Neuronal stem cell (in vitro differentiated cells): Measurements from ENCODE around the gene USP20.

Experiments used
- DNase-seq: peaks from one replicate; pipeline ENCODE4 v3.0.0-alpha.2; 2013; ENCODE audit warnings: low spot score
- H2AFZ ChIP-seq: one replicate; pipeline ENCODE4 v1.6.1; 2013; ENCODE audit warnings: mild to moderate bottlenecking, low read length, inconsistent platforms
- H2AK5ac ChIP-seq: 2 replicates; pipeline ENCODE4 v1.6.1; 2013; ENCODE audit warnings: low read depth, mild to moderate bottlenecking, inconsistent platforms, low read length, moderate library complexity, mixed read lengths
- H2BK120ac ChIP-seq: 2 replicates; pipeline ENCODE4 v1.6.1; 2013; ENCODE audit warnings: low read depth, mild to moderate bottlenecking, inconsistent platforms, low read length, moderate library complexity, mixed read lengths
- H2BK12ac ChIP-seq: one replicate; pipeline ENCODE4 v1.6.1; 2013; ENCODE audit warnings: low read length, inconsistent platforms
- H2BK15ac ChIP-seq: 2 replicates; pipeline ENCODE4 v1.6.1; 2013; ENCODE audit warnings: mild to moderate bottlenecking, low read length, inconsistent platforms, mixed read lengths
- H2BK5ac ChIP-seq: one replicate; pipeline ENCODE4 v1.6.1; 2013; ENCODE audit warnings: inconsistent platforms, mild to moderate bottlenecking, low read length, moderate library complexity
- H3K14ac ChIP-seq: one replicate; pipeline ENCODE4 v1.6.1; 2013; ENCODE audit warnings: low read length, inconsistent platforms
- H3K18ac ChIP-seq: 2 replicates; pipeline ENCODE4 v1.6.1; 2013; ENCODE audit warnings: low read length, inconsistent platforms
- H3K23ac ChIP-seq: 2 replicates; pipeline ENCODE4 v1.6.1; 2013; ENCODE audit warnings: low read depth, mild to moderate bottlenecking, mixed read lengths, low read length, inconsistent platforms; ENCODE audit not compliant: poor library complexity
- H3K27ac ChIP-seq: replicated peaks from 3 replicates; pipeline ENCODE4 v1.5.1; 2013; ENCODE audit warnings: low read length, inconsistent platforms
- H3K27me3 ChIP-seq, 3 experiments: 2 replicates each; pipeline ENCODE4 v1.6.1; 2013; ENCODE audit warnings: low read length in 3 of 3, mild to moderate bottlenecking in 2 of 3, inconsistent platforms in 1 of 3, low read depth in 1 of 3, mixed read lengths in 1 of 3, moderate library complexity in 1 of 3; ENCODE audit not compliant: control insufficient read depth in 3 of 3, insufficient read depth in 3 of 3
- H3K36me3 ChIP-seq, 2 donors: replicated peaks in 1 of 2; 2 replicates each; pipeline ENCODE4 v1.6.1; 2013; ENCODE audit warnings: low read length in 2 of 2; ENCODE audit not compliant: control insufficient read depth in 2 of 2, insufficient read depth in 2 of 2
- H3K4ac ChIP-seq: 2 replicates; pipeline ENCODE4 v1.6.1; 2013; ENCODE audit warnings: inconsistent platforms, mild to moderate bottlenecking, low read length, moderate library complexity
- H3K4me1 ChIP-seq, 2 donors: 1 replicate in 1 of 2; 2 replicates in 1 of 2; pipeline ENCODE4 v1.6.1; 2013; ENCODE audit warnings: low read length in 2 of 2, low read depth in 1 of 2; ENCODE audit not compliant: control insufficient read depth in 2 of 2, insufficient read depth in 1 of 2
- H3K4me2 ChIP-seq: one replicate; pipeline ENCODE4 v1.6.1; 2013; ENCODE audit warnings: mild to moderate bottlenecking, low read length, inconsistent platforms; ENCODE audit not compliant: insufficient read depth, poor library complexity, severe bottlenecking
- H3K4me3 ChIP-seq, 2 donors: 2 replicates each; pipeline ENCODE4 v1.5.1; 2013; ENCODE audit warnings: low read length in 2 of 2, mild to moderate bottlenecking in 2 of 2, inconsistent platforms in 1 of 2, moderate library complexity in 1 of 2
- H3K79me1 ChIP-seq: one replicate; pipeline ENCODE4 v1.6.1; 2013; ENCODE audit warnings: low read depth, mild to moderate bottlenecking, inconsistent platforms, low read length, moderate library complexity
- H3K9ac ChIP-seq: one replicate; pipeline ENCODE4 v1.6.1; 2013; ENCODE audit warnings: mild to moderate bottlenecking, low read depth, low read length, inconsistent platforms; ENCODE audit not compliant: poor library complexity
- H3K9me3 ChIP-seq, 2 donors: replicated peaks in 1 of 2; 2 replicates each; pipeline versions ENCODE3 to v1.6.1; 2013; ENCODE audit warnings: low read length in 2 of 2, mild to moderate bottlenecking in 2 of 2, inconsistent platforms in 1 of 2, low read depth in 1 of 2, mixed read lengths in 1 of 2, moderate library complexity in 1 of 2; ENCODE audit not compliant: control insufficient read depth in 2 of 2, insufficient read depth in 1 of 2
- H4K8ac ChIP-seq: one replicate; pipeline ENCODE4 v1.6.1; 2013; ENCODE audit warnings: low read depth, mild to moderate bottlenecking, inconsistent platforms, low read length, moderate library complexity
- H4K91ac ChIP-seq: one replicate; pipeline ENCODE4 v1.6.1; 2013; ENCODE audit warnings: low read length, low read depth, mild to moderate bottlenecking, inconsistent platforms; ENCODE audit not compliant: poor library complexity
- WGBS, 2 donors: extraction: QIAGEN DNeasy Blood & Tissue Kit; methylation state at CpG; one replicate each; pipeline ENCODE4 v1.1.7; 2013; ENCODE audit warnings: missing lambda C conversion rate in 2 of 2, mixed read lengths in 1 of 2; ENCODE audit not compliant: insufficient read length in 2 of 2, insufficient replicate concordance in 1 of 2; ENCODE audit errors: extremely low coverage in 2 of 2; 5-methylcytosine and 5-hydroxymethylcytosine counted together

Gene USP20

GRCh38 chr9:129858167-129858962 lies 23.1 kb downstream of the USP20 start:
- Histone ChIP-seq H3K4me3 (peak overlapping the region in 1 of 2 donors; percentile 17), H3K14ac (no peak overlapping the region), H2AFZ (no peak overlapping the region), H3K4ac (no peak overlapping the region), H3K23ac (no peak overlapping the region), H3K4me1 (no peaks in the 10 kb centered on the region), H4K91ac (no peak overlapping the region), H3K36me3 (peaks cover 28 to 71% of the 10 kb centered on the region in 2 donors), H3K4me2 (no peak overlapping the region), H3K18ac (no peak overlapping the region), H3K79me1 (no peaks in the 10 kb centered on the region), H4K8ac (no peak overlapping the region), H2BK12ac (no peak overlapping the region), H3K27me3 (peaks cover 0 to under 1% (median 0%) of the 10 kb centered on the region in 3 experiments), H2AK5ac (no peak overlapping the region), H3K27ac (no peak overlapping the region), H2BK15ac (no peak overlapping the region), H3K9me3 (no peaks in the 10 kb centered on the region), H3K9ac (no peak overlapping the region), H2BK5ac (peak overlapping the region; percentile 42), H2BK120ac (no peak overlapping the region)
- DNase-seq, result no peak
- WGBS, 2 donors, result no CpG with 5 or more reads among the region's 11 CpGs

GRCh38 chr9:129860653-129861446 lies 25.6 kb downstream of the USP20 start:
- H2BK120ac ChIP-seq, result no peak overlapping the region
- H2BK12ac ChIP-seq, result no peak overlapping the region
- H3K23ac ChIP-seq, result no peak overlapping the region
- H3K14ac ChIP-seq, result no peak overlapping the region
- DNase-seq, result no peak
- H2BK15ac ChIP-seq, result no peak overlapping the region
- H3K18ac ChIP-seq, result no peak overlapping the region
- no peak overlapping the region for H4K91ac ChIP-seq
- H3K79me1 ChIP-seq, result no peaks in the 10 kb centered on the region
- H4K8ac ChIP-seq, result no peak overlapping the region
- H2BK5ac ChIP-seq, result no peak overlapping the region
- no peak overlapping the region for H3K4me2 ChIP-seq
- peaks cover 27 to 64% of the 10 kb centered on the region in 2 donors for H3K36me3 ChIP-seq
- WGBS, 2 donors, result no CpG with 5 or more reads among the region's 11 CpGs
- no peak overlapping the region for H3K4me3 ChIP-seq
- no peaks in the 10 kb centered on the region for H3K9me3 ChIP-seq
- no peak overlapping the region for H3K4ac ChIP-seq
- no peak overlapping the region for H3K9ac ChIP-seq
- H3K27me3 ChIP-seq, result peaks cover 0 to 2% (median 0%) of the 10 kb centered on the region in 3 experiments
- no peak overlapping the region for H3K27ac ChIP-seq
- H2AK5ac ChIP-seq, result no peak overlapping the region
- H2AFZ ChIP-seq, result no peak overlapping the region
- no peaks in the 10 kb centered on the region for H3K4me1 ChIP-seq

- Histone ChIP-seq H3K79me1 (no peaks in the 10 kb centered on the region), H3K14ac (no peak overlapping the region), H3K36me3 (peaks cover 29 to 63% of the 10 kb centered on the region in 2 donors), H3K4me1 (no peaks in the 10 kb centered on the region), H4K91ac (no peak overlapping the region), H2BK5ac (no peak overlapping the region), H3K4me2 (no peak overlapping the region), H2AK5ac (no peak overlapping the region), H2BK15ac (no peak overlapping the region), H3K27ac (no peak overlapping the region), H2AFZ (no peak overlapping the region), H3K4ac (no peak overlapping the region), H3K9me3 (no peaks in the 10 kb centered on the region), H3K9ac (no peak overlapping the region), H2BK12ac (no peak overlapping the region), H3K18ac (no peak overlapping the region), H3K23ac (no peak overlapping the region), H3K4me3 (no peak overlapping the region), H3K27me3 (peaks cover 0 to 2% (median 0%) of the 10 kb centered on the region in 3 experiments), H4K8ac (no peak overlapping the region), H2BK120ac (no peak overlapping the region)
- no CpG with 5 or more reads among the region's 12 CpGs for WGBS, 2 donors
- no peak for DNase-seq
These were observed 26.2 kb downstream of the USP20 start for GRCh38 chr9:129861447-129861827.

GRCh38 chr9:129863059-129863690 lies 27.9 kb downstream of the USP20 start:
- Histone ChIP-seq H3K14ac (peak overlapping the region; percentile 38), H2AK5ac (no peak overlapping the region), H4K91ac (no peak overlapping the region), H2BK15ac (no peak overlapping the region), H2BK120ac (no peak overlapping the region), H3K18ac (no peak overlapping the region), H2AFZ (no peak overlapping the region), H3K36me3 (peaks cover 25 to 56% of the 10 kb centered on the region in 2 donors), H3K27me3 (peaks cover 0 to 2% (median 0%) of the 10 kb centered on the region in 3 experiments), H3K4me3 (no peak overlapping the region), H2BK12ac (no peak overlapping the region), H3K4ac (no peak overlapping the region), H3K9ac (no peak overlapping the region), H3K4me1 (no peaks in the 10 kb centered on the region), H3K79me1 (peaks cover 1% of the 10 kb centered on the region), H3K23ac (peak overlapping the region; percentile 89), H4K8ac (no peak overlapping the region), H3K4me2 (no peak overlapping the region), H3K27ac (no peak overlapping the region), H2BK5ac (no peak overlapping the region), H3K9me3 (no peaks in the 10 kb centered on the region)
- no CpG with 5 or more reads among the region's 14 CpGs for WGBS, 2 donors
- DNase-seq, result no peak
